Upper lobe of left lung (tissue), 4 donors: ENCODE data around the gene GPR183.

Experiments
- EP300 ChIP-seq, 4 donors: sonication (generic); formaldehyde crosslinking; IDR thresholded peaks; one replicate each; pipeline ENCODE4 v1.5.1; 2017; ENCODE audit warnings: antibody characterized with exemption in 4 of 4, control low read depth in 2 of 4
- POLR2A ChIP-seq, 4 donors: fragments of 450-650 bp; IDR thresholded peaks; one replicate each; pipeline ENCODE4 v1.5.1; 2016 to 2017; ENCODE audit warnings: antibody characterized with exemption in 4 of 4, mild to moderate bottlenecking in 2 of 4
- TF ChIP-seq, protein P1 (sequence below), 6 experiments: fragments of 450-650 bp in 4 of 6; fragments of 200-600 bp in 2 of 6; sonication (generic) in 2 of 6; IDR thresholded peaks; one replicate each; pipeline ENCODE4 v1.5.1; 2016 to 2019; ENCODE audit warnings: antibody characterized with exemption in 6 of 6

DNA sequence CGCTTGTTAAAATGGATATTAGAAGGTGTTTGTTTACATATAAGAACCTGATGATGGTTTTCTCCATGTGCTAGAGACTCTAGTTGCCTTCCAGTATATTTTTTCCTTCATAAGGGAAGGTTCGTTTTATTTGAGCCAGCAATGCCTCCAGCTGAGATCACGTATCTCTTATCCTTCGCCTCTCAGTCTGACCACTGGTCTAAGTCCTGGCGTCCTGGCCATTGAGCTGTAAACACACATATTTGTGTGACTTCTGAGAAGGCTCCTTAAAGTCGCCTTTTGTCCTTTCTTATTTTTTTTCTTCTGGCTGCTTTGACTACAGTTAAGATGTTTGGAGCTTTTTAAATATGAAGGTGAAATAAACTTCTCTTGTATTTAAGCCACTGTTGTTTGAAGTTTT is 23.7 kb upstream of the GPR183 start:
- TF ChIP-seq, protein P1, sequence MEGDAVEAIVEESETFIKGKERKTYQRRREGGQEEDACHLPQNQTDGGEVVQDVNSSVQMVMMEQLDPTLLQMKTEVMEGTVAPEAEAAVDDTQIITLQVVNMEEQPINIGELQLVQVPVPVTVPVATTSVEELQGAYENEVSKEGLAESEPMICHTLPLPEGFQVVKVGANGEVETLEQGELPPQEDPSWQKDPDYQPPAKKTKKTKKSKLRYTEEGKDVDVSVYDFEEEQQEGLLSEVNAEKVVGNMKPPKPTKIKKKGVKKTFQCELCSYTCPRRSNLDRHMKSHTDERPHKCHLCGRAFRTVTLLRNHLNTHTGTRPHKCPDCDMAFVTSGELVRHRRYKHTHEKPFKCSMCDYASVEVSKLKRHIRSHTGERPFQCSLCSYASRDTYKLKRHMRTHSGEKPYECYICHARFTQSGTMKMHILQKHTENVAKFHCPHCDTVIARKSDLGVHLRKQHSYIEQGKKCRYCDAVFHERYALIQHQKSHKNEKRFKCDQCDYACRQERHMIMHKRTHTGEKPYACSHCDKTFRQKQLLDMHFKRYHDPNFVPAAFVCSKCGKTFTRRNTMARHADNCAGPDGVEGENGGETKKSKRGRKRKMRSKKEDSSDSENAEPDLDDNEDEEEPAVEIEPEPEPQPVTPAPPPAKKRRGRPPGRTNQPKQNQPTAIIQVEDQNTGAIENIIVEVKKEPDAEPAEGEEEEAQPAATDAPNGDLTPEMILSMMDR (IDR thresholded peaks at IDR 0.05): no peak
- TF ChIP-seq POLR2A (IDR thresholded peaks at IDR 0.05): no peak
- no peak for TF ChIP-seq EP300 (IDR thresholded peaks at IDR 0.05)
